ENCODE results near the gene FRG2C. TPM values are rescaled to one million over a fixed set of nuclear protein-coding genes. Genes with fewer than 3 reads are reported as not detected.
"Not testable (repeated sequence)": the region's sequence is repeated elsewhere in the genome, so short reads cannot be mapped to it uniquely, and the experiment has no call there.

Gene FRG2C
- not detected for total RNA-seq

DNA sequence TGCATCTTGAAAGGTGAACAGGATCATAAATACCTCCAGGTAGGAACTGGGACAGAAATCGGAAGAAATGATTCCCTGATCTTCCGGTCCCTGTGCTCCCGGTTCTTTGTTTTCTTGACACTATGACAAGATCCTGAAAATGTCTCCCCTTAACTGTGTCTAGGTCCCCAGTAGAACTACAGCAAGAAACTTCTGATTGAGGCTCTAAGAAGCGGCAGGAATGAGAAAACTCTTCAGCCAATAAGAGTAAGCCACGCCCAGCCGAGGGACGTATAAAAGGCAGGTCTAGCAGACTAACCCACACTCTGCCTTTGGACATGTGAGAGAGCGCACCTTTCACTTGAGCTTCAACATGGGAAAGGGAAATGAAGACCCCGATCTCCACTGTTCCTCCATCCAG lies at the start of gene FRG2C:
TSS of gene FRG2C (plus strand) at position 301 of the 400 bp plus-strand sequence. CDS start at position 353, 52 bp downstream.
- peaks cover 10% of the 10 kb centered on the region for H3K36me3 Mint-ChIP-seq
- intact Hi-C loops (cut with micrococcal nuclease); CTCF ChIA-PET; H3K4me1 Mint-ChIP-seq (ENCODE audit: low read depth); H3K4me3 Mint-ChIP-seq; DNase-seq; POLR2A ChIA-PET; H3K9me3 Mint-ChIP-seq; H3K27ac Mint-ChIP-seq: not testable (repeated sequence)
- peaks cover 25% of the 10 kb centered on the region for H3K27me3 Mint-ChIP-seq

DNA sequence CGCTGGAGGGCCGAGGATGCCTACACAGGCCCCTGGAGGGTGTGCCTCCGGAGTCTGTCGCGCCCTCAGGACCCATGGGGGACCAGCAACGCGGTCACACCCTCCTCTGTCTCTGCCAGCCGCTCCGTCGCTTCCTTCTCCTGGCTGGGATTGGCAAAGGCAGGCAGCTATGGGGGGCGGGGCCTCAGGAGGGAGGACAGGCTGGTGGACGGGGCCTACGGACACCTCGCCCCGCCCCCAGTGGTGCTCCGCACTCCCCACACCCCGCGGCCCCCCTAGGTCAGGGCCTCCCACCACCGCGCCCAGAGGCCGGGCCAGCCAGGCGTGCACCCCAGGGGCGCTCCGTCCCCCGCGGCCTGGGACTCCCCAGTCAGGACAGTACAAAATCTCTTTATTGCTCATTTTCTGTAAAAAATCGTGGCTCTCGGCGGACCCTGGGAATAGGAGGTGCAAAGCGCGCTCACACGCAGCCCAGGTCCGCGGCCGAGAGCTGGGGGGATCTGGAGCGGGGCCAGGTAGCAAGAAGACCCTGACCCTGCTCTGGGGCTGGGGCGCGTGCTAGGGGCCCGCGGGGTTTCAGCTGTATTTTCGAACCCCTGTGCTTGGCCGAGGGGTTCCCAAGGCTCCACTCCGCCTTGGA lies 45.3 kb upstream of the FRG2C start:
- H3K9me3 Mint-ChIP-seq; H3K27ac Mint-ChIP-seq; intact Hi-C loops (cut with micrococcal nuclease); DNase-seq; POLR2A ChIA-PET; H3K4me3 Mint-ChIP-seq; CTCF ChIA-PET; H3K36me3 Mint-ChIP-seq; H3K4me1 Mint-ChIP-seq (ENCODE audit: low read depth): not testable (repeated sequence)
- peaks cover 12% of the 10 kb centered on the region for H3K27me3 Mint-ChIP-seq

DNA sequence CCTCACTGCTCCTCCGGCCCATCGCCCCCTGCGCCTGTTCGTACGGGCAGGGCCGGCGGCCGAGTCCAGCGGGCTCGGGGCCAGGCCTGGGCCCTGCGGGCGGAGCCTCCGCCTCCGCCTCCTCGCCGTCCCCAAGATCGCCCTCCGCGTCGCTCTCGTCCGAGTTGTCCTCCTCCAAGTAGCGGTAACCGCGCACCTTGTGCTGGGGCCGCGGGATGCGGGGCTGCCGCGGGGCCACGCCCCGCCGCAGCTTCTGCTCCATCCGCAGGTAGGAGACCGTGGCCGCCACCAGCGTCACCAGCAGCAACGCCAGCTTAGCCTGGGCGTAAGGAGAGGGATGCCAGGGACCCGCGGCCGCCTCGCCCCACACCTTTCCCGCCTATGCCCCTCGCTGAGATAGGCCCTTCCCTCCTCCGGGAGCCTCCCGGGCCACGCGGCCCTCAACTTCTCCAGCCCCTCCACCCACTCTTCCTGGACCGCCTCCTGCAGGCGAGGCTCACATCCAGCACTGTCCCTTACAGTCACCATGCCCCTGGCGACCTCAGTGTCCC lies 44.6 kb upstream of the FRG2C start:
- H3K36me3 Mint-ChIP-seq; intact Hi-C loops (cut with micrococcal nuclease); CTCF ChIA-PET; H3K9me3 Mint-ChIP-seq; DNase-seq; H3K4me3 Mint-ChIP-seq; H3K27ac Mint-ChIP-seq; H3K4me1 Mint-ChIP-seq (ENCODE audit: low read depth); POLR2A ChIA-PET: not testable (repeated sequence)
- peaks cover 12% of the 10 kb centered on the region for H3K27me3 Mint-ChIP-seq

DNA sequence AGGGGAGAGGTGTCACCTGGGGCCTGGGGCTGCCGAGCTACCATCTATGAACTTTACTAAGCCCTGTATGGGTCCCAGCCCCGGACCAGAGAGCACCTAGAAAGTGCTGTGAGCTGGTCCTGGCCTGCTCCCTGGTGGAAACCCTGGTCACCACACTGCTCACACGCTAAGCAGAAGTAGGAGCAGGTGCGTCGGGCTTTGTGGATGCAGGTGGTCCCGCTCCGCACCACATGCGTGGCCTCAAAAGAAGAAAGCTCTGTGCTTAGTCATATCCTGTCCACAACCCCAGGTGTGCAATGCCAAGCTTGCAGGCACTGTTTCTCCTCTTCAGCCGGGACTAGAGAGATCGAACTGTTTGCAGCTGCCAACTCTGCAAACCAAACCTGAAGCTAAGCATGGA lies 42.4 kb upstream of the FRG2C start:
- H3K27ac Mint-ChIP-seq; H3K36me3 Mint-ChIP-seq; POLR2A ChIA-PET; H3K4me3 Mint-ChIP-seq; DNase-seq; CTCF ChIA-PET; H3K9me3 Mint-ChIP-seq; intact Hi-C loops (cut with micrococcal nuclease); H3K4me1 Mint-ChIP-seq (ENCODE audit: low read depth): not testable (repeated sequence)
- H3K27me3 Mint-ChIP-seq, result peaks cover 12% of the 10 kb centered on the region

DNA sequence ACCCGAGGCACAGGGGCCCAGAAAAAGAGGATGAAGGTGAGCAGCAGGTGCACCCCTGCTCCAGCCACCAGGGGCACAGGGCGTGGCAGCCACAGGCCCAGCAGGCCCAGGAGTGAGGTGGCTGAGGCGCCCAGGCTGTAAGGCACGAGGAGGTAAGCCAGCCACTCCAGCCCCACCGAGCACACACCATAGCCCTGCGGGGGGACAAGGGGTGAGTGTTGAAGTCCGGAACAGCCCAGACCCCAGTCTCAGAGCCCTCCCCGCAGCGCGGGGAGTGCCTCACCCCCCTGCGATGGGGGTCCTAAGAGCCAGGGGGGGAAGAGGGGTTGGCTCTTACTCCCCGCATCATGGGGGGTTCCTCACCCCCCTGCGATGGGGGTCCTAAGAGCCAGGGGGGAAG lies 40.5 kb upstream of the FRG2C start:
- H3K36me3 Mint-ChIP-seq; intact Hi-C loops (cut with micrococcal nuclease): not testable (repeated sequence)
- peaks cover 12% of the 10 kb centered on the region for H3K27me3 Mint-ChIP-seq

DNA sequence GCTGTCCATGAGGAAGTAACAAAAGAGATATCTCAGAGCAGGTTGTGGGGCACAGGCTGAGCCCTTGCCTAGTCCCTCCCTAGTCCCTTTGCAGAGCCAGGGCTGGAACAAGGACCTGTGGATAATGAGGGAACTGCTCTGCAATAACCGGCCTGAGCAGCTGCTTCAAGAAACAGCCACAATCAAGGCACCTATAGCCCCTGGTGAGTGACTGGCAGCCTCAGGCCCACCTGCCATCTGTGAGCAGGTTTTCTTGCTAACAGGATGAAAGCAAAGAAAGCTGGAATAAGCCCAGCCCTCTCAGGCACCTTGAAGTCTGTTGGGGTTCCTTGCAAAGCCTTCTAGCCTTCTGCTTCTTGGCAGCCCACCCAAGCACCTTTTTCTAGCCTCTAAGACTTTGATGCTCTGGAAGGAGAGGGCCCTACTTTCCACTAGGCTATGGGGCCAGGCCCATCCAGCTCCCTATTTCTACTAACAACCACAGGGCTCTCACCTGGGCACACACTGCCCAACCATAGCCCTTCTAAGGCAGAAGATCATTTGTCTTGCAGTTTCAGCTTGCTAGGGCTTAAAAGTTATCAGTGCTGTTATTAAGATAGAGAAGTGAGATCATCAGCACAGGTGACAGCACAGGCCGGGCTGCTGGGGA lies 33.1 kb upstream of the FRG2C start:
- H3K4me3 Mint-ChIP-seq; H3K27me3 Mint-ChIP-seq; H3K9me3 Mint-ChIP-seq; H3K36me3 Mint-ChIP-seq; POLR2A ChIA-PET; intact Hi-C loops (cut with micrococcal nuclease); CTCF ChIA-PET; H3K27ac Mint-ChIP-seq; H3K4me1 Mint-ChIP-seq (ENCODE audit: low read depth); DNase-seq: not testable (repeated sequence)

More for the DNA sequence above, 40.5 kb upstream of the FRG2C start:
- DNase-seq; H3K9me3 Mint-ChIP-seq; CTCF ChIA-PET; H3K4me3 Mint-ChIP-seq; POLR2A ChIA-PET; H3K27ac Mint-ChIP-seq; H3K4me1 Mint-ChIP-seq (ENCODE audit: low read depth): not testable (repeated sequence)

DNA sequence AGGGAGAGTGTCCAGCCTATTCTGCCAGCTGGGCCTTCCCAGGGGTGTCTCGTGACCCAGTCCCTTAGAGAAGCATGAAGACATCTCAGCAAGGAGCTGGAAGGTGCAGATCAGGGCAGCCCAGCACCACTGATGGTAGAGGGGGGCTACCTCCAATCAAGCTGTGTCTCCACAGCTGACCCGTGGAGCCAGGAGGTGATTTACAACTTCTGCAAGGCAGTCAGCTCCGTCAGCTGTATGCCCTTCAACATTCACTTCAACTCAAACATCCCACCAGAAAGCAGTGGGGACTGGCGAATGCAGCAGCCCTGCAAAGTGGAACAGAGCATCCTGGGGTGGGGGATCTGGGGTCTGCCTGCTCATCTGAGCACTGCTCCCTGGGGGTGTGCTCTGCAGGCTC lies 32.6 kb upstream of the FRG2C start:
- Mint-ChIP-seq H3K4me1 (ENCODE audit: low read depth) (no peaks in the 10 kb centered on the region), H3K27ac (no peak overlapping the region), H3K36me3 (no peaks in the 10 kb centered on the region), H3K9me3 (peaks cover 2% of the 10 kb centered on the region), H3K4me3 (no peak overlapping the region), H3K27me3 (no peaks in the 10 kb centered on the region)
- no peak for DNase-seq
- intact Hi-C loops (cut with micrococcal nuclease), result no loop called here
- ChIA-PET POLR2A (no interaction called here), CTCF (no interaction called here)

DNA sequence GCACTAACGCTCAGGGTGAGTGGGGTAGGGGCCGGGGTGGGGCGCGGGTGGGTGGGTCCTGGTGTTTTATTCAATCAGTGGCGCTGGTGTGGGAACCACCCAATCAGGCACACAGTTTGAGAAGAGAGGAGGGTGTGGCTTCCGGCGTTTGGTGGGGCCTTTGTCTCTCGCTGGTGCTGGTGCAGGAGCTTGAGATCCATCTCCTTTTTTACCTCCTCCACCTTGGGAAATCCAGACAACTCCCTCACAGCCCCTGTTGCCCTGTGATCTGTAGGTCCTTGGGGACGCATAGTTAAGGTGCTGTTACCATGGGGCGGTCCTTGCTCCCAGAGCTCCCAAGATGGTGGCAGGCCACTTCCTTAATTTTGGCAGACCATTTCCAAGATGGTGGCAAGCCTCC lies 25.2 kb upstream of the FRG2C start:
- H3K27ac Mint-ChIP-seq; H3K4me3 Mint-ChIP-seq; H3K27me3 Mint-ChIP-seq; POLR2A ChIA-PET; intact Hi-C loops (cut with micrococcal nuclease); H3K9me3 Mint-ChIP-seq; DNase-seq; H3K4me1 Mint-ChIP-seq (ENCODE audit: low read depth); H3K36me3 Mint-ChIP-seq: not testable (repeated sequence)
- CTCF ChIA-PET, result interaction anchor here (0.6 kb wide), 1 partner anchor 490 kb away, joined by 4 read pairs; no protein-coding TSS in a partner anchor

DNA sequence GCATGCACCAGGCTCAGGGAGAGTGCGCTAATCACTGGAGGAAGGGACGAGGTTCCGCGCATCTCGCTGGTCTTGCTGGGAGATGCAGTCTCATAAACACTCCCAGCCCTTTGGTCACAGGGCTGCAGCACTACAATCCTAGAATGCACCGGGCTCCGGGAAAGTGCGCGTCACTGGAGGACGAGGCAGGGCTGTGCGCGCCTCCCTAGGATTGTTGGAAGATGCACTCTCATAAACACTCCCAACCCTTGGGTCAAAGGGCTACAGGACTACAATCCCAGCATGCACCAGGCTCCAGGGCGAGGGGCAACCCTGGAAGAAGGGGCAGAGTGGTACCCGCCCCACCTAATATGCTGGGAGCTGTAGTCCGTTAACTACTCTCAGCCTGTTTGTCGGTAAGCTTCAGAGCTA lies 23.0 kb upstream of the FRG2C start:
- POLR2A ChIA-PET; H3K4me1 Mint-ChIP-seq (ENCODE audit: low read depth); H3K9me3 Mint-ChIP-seq; H3K27ac Mint-ChIP-seq; CTCF ChIA-PET; H3K36me3 Mint-ChIP-seq; H3K27me3 Mint-ChIP-seq: not testable (repeated sequence)
- peak overlapping the region; percentile 69 for H3K4me3 Mint-ChIP-seq
- peak; percentile 59 for DNase-seq
- intact Hi-C loops (cut with micrococcal nuclease), result loop anchor here (5.0 to 10.0 kb wide), 2 partner anchors 34 to 206 kb away; no protein-coding TSS in a partner anchor

DNA sequence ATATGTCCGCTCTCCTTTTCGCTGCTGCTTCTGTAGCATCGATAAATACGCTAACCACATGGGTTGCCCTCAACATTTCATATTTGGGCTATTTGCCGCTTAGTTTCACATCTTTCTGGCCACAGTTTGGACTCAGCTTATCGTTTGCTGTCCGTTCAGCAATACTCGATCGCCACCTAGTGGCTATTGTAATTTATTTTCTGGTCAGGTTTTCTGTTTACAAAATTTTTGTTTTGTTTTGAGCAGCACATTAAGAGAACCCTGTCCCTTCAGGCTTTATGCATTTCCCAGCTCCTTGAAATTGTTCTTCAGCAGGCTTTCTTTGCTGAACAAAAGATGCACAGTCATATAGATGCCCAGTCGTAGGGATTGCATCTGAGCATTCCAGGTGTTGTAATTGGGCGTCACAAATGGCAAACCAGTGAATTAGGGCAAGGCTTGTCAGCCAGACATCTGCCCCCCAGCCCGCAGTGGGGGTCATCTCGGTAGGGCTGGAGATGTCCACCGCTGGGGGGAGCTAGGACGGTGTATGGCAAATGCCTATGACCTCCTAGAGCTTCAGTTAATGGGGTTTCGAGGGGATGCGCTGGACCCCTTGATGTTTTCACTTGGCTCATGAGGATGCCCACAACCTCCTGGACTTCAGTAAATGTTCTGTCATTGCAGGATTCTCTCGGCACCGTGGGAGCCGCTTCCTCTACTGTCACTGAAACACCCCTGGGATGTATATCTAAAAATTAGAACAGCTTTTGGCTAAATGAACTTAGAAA lies 20.9 kb upstream of the FRG2C start:
- DNase-seq; H3K27me3 Mint-ChIP-seq; H3K36me3 Mint-ChIP-seq; H3K4me1 Mint-ChIP-seq (ENCODE audit: low read depth); H3K9me3 Mint-ChIP-seq; H3K4me3 Mint-ChIP-seq; POLR2A ChIA-PET; H3K27ac Mint-ChIP-seq: not testable (repeated sequence)
- intact Hi-C loops (cut with micrococcal nuclease), result loop anchor here (2.0 to 10.0 kb wide), 3 partner anchors 36 to 450 kb away; no protein-coding TSS in a partner anchor
- CTCF ChIA-PET, result interaction anchor here (1.5 to 1.8 kb wide), 2 partner anchors 36 to 451 kb away, joined by 3 to 5 read pairs; no protein-coding TSS in a partner anchor

DNA sequence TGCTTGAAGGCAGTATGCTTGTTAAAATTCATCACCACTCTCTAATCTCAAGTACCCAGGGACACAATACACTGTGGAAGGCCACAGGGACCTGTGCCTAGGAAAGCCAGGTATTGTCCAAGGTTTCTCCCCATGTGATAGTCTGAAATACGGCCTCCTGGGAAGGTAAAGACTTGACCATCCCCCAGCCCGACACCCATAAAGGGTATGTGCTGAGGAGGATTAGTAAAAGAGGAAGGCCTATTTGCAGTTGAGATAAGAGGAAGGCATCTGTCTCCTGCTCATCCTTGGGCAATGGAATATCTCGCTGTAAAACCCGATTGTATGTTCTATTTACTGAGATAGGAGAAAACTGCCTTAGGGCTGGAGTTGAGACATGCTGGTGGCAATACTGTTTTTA lies 18.6 kb upstream of the FRG2C start:
- H3K27me3 Mint-ChIP-seq; H3K9me3 Mint-ChIP-seq; DNase-seq; H3K36me3 Mint-ChIP-seq; H3K27ac Mint-ChIP-seq; H3K4me1 Mint-ChIP-seq (ENCODE audit: low read depth); H3K4me3 Mint-ChIP-seq; POLR2A ChIA-PET; CTCF ChIA-PET: not testable (repeated sequence)
- intact Hi-C loops (cut with micrococcal nuclease), result loop anchor here (10.0 kb wide), 1 partner anchor 211 kb away; no protein-coding TSS in a partner anchor

DNA sequence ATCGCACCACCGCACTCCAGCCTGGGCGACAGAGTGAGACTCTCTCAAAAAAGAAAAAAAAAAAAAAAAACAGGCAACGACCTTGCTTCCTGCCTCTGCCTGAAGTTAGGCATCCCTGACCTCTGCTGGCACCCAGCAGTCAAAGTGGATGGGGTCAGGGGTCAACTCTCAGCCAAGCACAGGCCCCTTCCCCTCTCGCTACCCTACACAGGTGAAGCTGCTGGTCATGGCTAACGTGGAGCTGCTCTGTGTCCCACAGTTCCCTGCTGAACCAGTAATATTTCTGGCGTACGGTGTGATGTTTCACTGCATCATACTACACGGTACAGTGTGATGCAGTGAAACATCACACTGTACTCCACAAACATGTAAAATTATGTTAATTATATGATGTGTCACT lies 13.9 kb upstream of the FRG2C start:
- no peak for DNase-seq
- Mint-ChIP-seq H3K9me3 (no peaks in the 10 kb centered on the region), H3K27ac (no peak overlapping the region), H3K4me3 (no peak overlapping the region), H3K4me1 (ENCODE audit: low read depth) (no peaks in the 10 kb centered on the region), H3K36me3 (no peaks in the 10 kb centered on the region), H3K27me3 (no peaks in the 10 kb centered on the region)
- intact Hi-C loops (cut with micrococcal nuclease), result no loop called here
- ChIA-PET CTCF (no interaction called here), POLR2A (no interaction called here)
